Tibial nerve (tissue), 4 donors: ENCODE data around the gene GLYR1. TPM values are rescaled to one million over a fixed set of nuclear protein-coding genes. Genes with fewer than 3 reads are reported as not detected.

Experiments used
- DNase-seq, 2 donors: peaks; one replicate each; pipeline ENCODE4 v3.0.0-alpha.2; 2019; ENCODE audit warnings: low spot score in 2 of 2
- H3K27ac ChIP-seq, 4 donors: fragments of 200-600 bp; sonication (generic) in 3 of 4; one replicate each; pipeline ENCODE4 v1.5.1; 2017 to 2019; ENCODE audit warnings: mild to moderate bottlenecking in 1 of 4
- H3K27me3 ChIP-seq, 2 donors: fragments of 200-600 bp; sonication (generic) in 1 of 2; one replicate each; pipeline versions ENCODE4 v1.5.1 to v1.6.0; 2017 to 2019
- H3K36me3 ChIP-seq, 3 donors: fragments of 200-600 bp; sonication (generic); one replicate each; pipeline ENCODE4 v1.5.1; 2018 to 2019
- H3K4me1 ChIP-seq, 4 donors: fragments of 200-600 bp; sonication (generic) in 3 of 4; one replicate each; pipeline ENCODE4 v1.5.1; 2017 to 2019
- H3K4me3 ChIP-seq, 4 donors: fragments of 200-600 bp; sonication (generic) in 3 of 4; one replicate each; pipeline ENCODE4 v1.5.1; 2017 to 2019; ENCODE audit warnings: mild to moderate bottlenecking in 1 of 4, moderate library complexity in 1 of 4
- H3K9me3 ChIP-seq, 4 donors: fragments of 200-600 bp; sonication (generic) in 3 of 4; one replicate each; pipeline ENCODE4 v1.5.1; 2017 to 2019
- CTCF ChIP-seq, 5 experiments: fragments of 200-600 bp in 3 of 5; fragments of 450-650 bp in 2 of 5; sonication (generic) in 3 of 5; IDR thresholded peaks; one replicate each; pipeline ENCODE4 v1.5.1; 2016 to 2019; ENCODE audit warnings: antibody characterized with exemption in 5 of 5, mild to moderate bottlenecking in 3 of 5, moderate library complexity in 2 of 5
- EP300 ChIP-seq, 2 donors: sonication (generic); formaldehyde crosslinking; IDR thresholded peaks; one replicate each; pipeline ENCODE4 v1.6.1; 2017; ENCODE audit warnings: antibody characterized with exemption in 2 of 2, mild to moderate bottlenecking in 1 of 2
- POLR2A ChIP-seq, 2 donors: fragments of 450-650 bp; IDR thresholded peaks; one replicate each; pipeline ENCODE4 v1.6.1; 2017; ENCODE audit warnings: antibody characterized with exemption in 2 of 2, mild to moderate bottlenecking in 2 of 2, moderate library complexity in 2 of 2
- WGBS, 2 donors: methylation state at CpG; one replicate each; pipeline ENCODE4 v1.1.5; 2018; 5-methylcytosine and 5-hydroxymethylcytosine counted together
- total RNA-seq, 4 donors: library from RNA; depleted of rRNA; stranded (reverse); fragments of >200 nt; gene quantifications; one replicate each; pipeline ENCODE4 v1.1.0, GENCODE V29; 2016

The GLYR1 gene
- total RNA-seq, 4 donors from 2014 or later: 42.0 to 59.4 (median 50.9) TPM

GRCh38 chr16:4870138-4870671 lies 23.1 kb upstream of the GLYR1 start:
- Histone ChIP-seq H3K27me3 (no peaks in the 10 kb centered on the region), H3K9me3 (no peaks in the 10 kb centered on the region), H3K4me3 (no peak overlapping the region), H3K4me1 (no peaks in the 10 kb centered on the region), H3K27ac (no peak overlapping the region), H3K36me3 (peaks cover 3 to 72% (median 22%) of the 10 kb centered on the region in 3 donors)
- DNase-seq: no peak
- WGBS, 2 donors: 93 to 95% methylated on average over 21 of the region's 21 CpGs
- TF ChIP-seq CTCF (IDR thresholded peaks at IDR 0.05) (no peak), EP300 (IDR thresholded peaks at IDR 0.05) (no peak), POLR2A (IDR thresholded peaks at IDR 0.05) (no peak)

GRCh38 chr16:4869147-4869805 lies 22.2 kb upstream of the GLYR1 start:
- H3K4me1 ChIP-seq: no peaks in the 10 kb centered on the region
- no peak overlapping the region for H3K27ac ChIP-seq
- H3K9me3 ChIP-seq: no peaks in the 10 kb centered on the region
- DNase-seq: no peak
- no peak for TF ChIP-seq POLR2A (IDR thresholded peaks at IDR 0.05)
- no peak for TF ChIP-seq CTCF (IDR thresholded peaks at IDR 0.05)
- no peak for TF ChIP-seq EP300 (IDR thresholded peaks at IDR 0.05)
- H3K4me3 ChIP-seq: no peak overlapping the region
- WGBS, 2 donors: 89 to 90% methylated on average over 13 of the region's 13 CpGs
- no peaks in the 10 kb centered on the region for H3K27me3 ChIP-seq
- peaks cover 3 to 64% (median 14%) of the 10 kb centered on the region in 3 donors for H3K36me3 ChIP-seq

- peaks cover 3 to 60% (median 9%) of the 10 kb centered on the region in 3 donors for H3K36me3 ChIP-seq
- no peak for TF ChIP-seq EP300 (IDR thresholded peaks at IDR 0.05)
- no peak for TF ChIP-seq POLR2A (IDR thresholded peaks at IDR 0.05)
- TF ChIP-seq CTCF (IDR thresholded peaks at IDR 0.05): no peak
- H3K4me3 ChIP-seq: no peak overlapping the region
- H3K9me3 ChIP-seq: no peaks in the 10 kb centered on the region
- DNase-seq: no peak
- 92 to 96% methylated on average over 7 of the region's 7 CpGs for WGBS, 2 donors
- no peak overlapping the region for H3K27ac ChIP-seq
- H3K27me3 ChIP-seq: no peaks in the 10 kb centered on the region
- H3K4me1 ChIP-seq: no peaks in the 10 kb centered on the region
Measured at GRCh38 chr16:4868535-4868934, 21.4 kb upstream of the GLYR1 start.

GRCh38 chr16:4868026-4868425 lies 20.9 kb upstream of the GLYR1 start:
- H3K27me3 ChIP-seq: no peaks in the 10 kb centered on the region
- no peaks in the 10 kb centered on the region for H3K4me1 ChIP-seq
- H3K9me3 ChIP-seq: no peaks in the 10 kb centered on the region
- H3K36me3 ChIP-seq: peaks cover 3 to 60% (median 4%) of the 10 kb centered on the region in 3 donors
- DNase-seq: no peak
- 92 to 96% methylated on average over 5 of the region's 5 CpGs for WGBS, 2 donors
- no peak overlapping the region for H3K4me3 ChIP-seq
- no peak overlapping the region for H3K27ac ChIP-seq
- TF ChIP-seq EP300 (IDR thresholded peaks at IDR 0.05) (no peak), POLR2A (IDR thresholded peaks at IDR 0.05) (no peak), CTCF (IDR thresholded peaks at IDR 0.05) (no peak)

GRCh38 chr16:4866586-4866985 lies 19.5 kb upstream of the GLYR1 start:
- no peak for DNase-seq
- Histone ChIP-seq H3K27ac (no peak overlapping the region), H3K4me1 (no peaks in the 10 kb centered on the region), H3K9me3 (no peaks in the 10 kb centered on the region), H3K36me3 (peaks cover 0 to 58% (median 3%) of the 10 kb centered on the region in 3 donors), H3K27me3 (no peaks in the 10 kb centered on the region), H3K4me3 (no peak overlapping the region)
- 96% methylated on average over 12 of the region's 12 CpGs for WGBS, 2 donors
- TF ChIP-seq POLR2A (IDR thresholded peaks at IDR 0.05): no peak
- TF ChIP-seq EP300 (IDR thresholded peaks at IDR 0.05): no peak
- TF ChIP-seq CTCF (IDR thresholded peaks at IDR 0.05): no peak
